Suprapubic skin (tissue), 4 donors: ENCODE data around the gene SH3GL2. TPM values are rescaled to one million over a fixed set of nuclear protein-coding genes. Genes with fewer than 3 reads are reported as not detected.

Source experiments
- DNase-seq, 2 donors: peaks; one replicate each; pipeline ENCODE4 v3.0.0-alpha.2; 2019; ENCODE audit warnings: low spot score in 2 of 2
- H3K27ac ChIP-seq: fragments of 200-600 bp; sonication (generic); one replicate; pipeline ENCODE4 v1.5.1; 2019
- H3K27me3 ChIP-seq: fragments of 200-600 bp; sonication (generic); one replicate; pipeline ENCODE4 v1.5.1; 2019
- H3K36me3 ChIP-seq: fragments of 200-600 bp; sonication (generic); one replicate; pipeline ENCODE4 v1.5.1; 2019
- H3K4me1 ChIP-seq: fragments of 200-600 bp; sonication (generic); one replicate; pipeline ENCODE4 v1.5.1; 2019
- H3K4me3 ChIP-seq: fragments of 200-600 bp; sonication (generic); one replicate; pipeline ENCODE4 v1.5.1; 2019; ENCODE audit warnings: mild to moderate bottlenecking
- H3K9me3 ChIP-seq: fragments of 200-600 bp; sonication (generic); one replicate; pipeline ENCODE4 v1.5.1; 2019
- CTCF ChIP-seq, 2 donors: fragments of 200-600 bp in 1 of 2; fragments of 450-650 bp in 1 of 2; sonication (generic) in 1 of 2; IDR thresholded peaks; one replicate each; pipeline ENCODE4 v1.5.1; 2016 to 2019; ENCODE audit warnings: antibody characterized with exemption in 2 of 2, mild to moderate bottlenecking in 1 of 2, moderate library complexity in 1 of 2
- EP300 ChIP-seq: sonication (generic); formaldehyde crosslinking; IDR thresholded peaks from one replicate; pipeline ENCODE4 v1.6.1; 2017; ENCODE audit warnings: antibody characterized with exemption
- POLR2A ChIP-seq, 2 donors: fragments of 450-650 bp; IDR thresholded peaks; one replicate each; pipeline ENCODE4 v1.6.1; 2017; ENCODE audit warnings: antibody characterized with exemption in 2 of 2, mild to moderate bottlenecking in 2 of 2, moderate library complexity in 2 of 2
- POLR2AphosphoS5 ChIP-seq, 3 donors: sonication (generic); formaldehyde crosslinking; IDR thresholded peaks; one replicate each; pipeline ENCODE4 v1.6.1; 2017; ENCODE audit warnings: antibody characterized with exemption in 3 of 3
- WGBS: methylation state at CpG from one replicate; pipeline ENCODE4 v1.1.5; 2018; 5-methylcytosine and 5-hydroxymethylcytosine counted together
- total RNA-seq, 4 donors: library from RNA; depleted of rRNA; stranded (reverse); fragments of >200 nt; gene quantifications; one replicate each; pipeline ENCODE4 v1.1.0, GENCODE V29; 2016

Gene SH3GL2
- not detected for total RNA-seq

DNA sequence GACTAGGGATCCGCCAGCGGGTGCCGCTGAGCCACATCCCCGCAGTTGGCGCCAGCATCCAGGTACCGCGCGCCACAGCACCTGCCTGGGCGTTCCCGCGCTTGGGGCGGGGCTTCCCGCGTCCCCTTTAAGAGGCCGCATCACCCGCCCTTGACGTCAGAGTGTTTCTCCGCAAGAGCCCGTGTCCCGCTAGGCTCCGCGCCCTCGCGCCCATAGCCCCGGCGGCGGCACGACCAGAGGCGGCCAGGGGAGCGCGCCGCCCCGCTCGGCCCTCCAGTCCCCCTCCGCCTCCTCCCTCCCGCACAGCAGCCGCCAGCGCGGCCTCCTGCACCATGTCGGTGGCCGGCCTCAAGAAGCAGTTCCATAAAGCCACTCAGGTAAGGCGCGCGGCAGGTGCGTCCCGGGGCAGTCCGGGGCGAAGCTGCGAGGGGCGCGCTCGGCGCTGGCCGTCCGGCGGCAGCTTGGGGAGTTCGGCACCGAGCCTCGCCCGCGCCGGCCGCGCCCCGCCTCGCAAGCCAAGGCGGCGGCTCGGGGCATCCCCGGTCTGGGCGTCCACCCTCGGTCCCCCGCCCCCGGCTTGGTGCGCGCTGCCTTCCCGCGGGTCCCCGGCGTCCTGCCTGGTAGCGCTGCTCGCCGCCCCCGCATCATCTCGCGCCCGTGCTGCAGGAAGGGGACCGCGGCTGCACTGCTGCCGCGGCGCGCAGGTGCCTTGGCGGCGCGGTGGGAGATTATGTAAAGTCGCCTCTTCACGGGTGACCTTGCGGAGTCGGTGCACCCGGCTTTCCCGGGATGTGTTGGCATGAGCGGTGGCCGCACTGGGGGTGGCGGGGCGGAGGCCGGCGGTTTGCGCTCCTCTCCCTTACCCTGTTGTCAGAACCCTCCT, at the start of gene SH3GL2:
TSS of gene SH3GL2 (plus strand) at position 156 of the 883 bp plus-strand sequence.
- H3K27ac ChIP-seq: no peak within 1 kb of the TSS
- peak within 1 kb of the TSS; percentile 58 for H3K4me3 ChIP-seq
- peaks cover 15% of the 10 kb centered on the region for H3K4me1 ChIP-seq
- no peaks in the 10 kb centered on the region for H3K9me3 ChIP-seq
- WGBS: 4% methylated on average over 10 of the region's 109 CpGs
- TF ChIP-seq CTCF (IDR thresholded peaks at IDR 0.05) (no peak), EP300 (no peak), POLR2A (IDR thresholded peaks at IDR 0.05) (no peak), POLR2AphosphoS5 (IDR thresholded peaks at IDR 0.05) (no peak)
- peaks cover 52% of the 10 kb centered on the region for H3K27me3 ChIP-seq
- DNase-seq: no peak
- no peaks in the 10 kb centered on the region for H3K36me3 ChIP-seq

DNA sequence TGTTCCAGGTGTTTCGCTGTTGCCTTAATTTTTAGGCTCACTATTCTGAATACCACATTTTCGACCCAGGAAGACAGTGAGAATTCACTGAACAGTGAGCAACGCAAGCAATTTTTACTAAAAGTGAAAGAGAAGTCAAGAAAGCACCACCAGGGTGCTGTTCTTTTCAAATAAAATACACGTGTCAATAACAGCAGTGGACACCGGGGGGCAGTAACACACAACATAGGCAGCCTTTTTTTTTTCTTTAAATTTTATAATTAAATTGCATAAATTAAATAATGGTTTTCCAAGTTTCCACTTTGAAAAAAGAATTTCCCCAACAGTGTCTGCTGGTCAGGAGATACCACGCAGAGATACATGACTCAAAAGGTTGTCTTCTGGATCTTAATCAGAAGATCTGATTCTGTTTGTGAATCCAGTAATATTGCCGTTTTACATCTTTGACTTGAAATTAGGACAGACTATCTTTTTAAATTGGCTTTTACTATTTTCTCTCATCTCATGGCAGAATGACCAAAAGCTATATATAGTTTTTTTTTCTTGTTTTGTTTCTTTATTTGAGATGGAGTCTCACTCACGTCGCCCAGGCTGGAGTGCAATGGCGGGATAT, 47.1 kb upstream of the SH3GL2 start:
- H3K27me3 ChIP-seq: no peaks in the 10 kb centered on the region
- H3K27ac ChIP-seq: no peak overlapping the region
- H3K4me3 ChIP-seq: no peak overlapping the region
- H3K4me1 ChIP-seq: no peaks in the 10 kb centered on the region
- no peaks in the 10 kb centered on the region for H3K36me3 ChIP-seq
- no peak for DNase-seq
- H3K9me3 ChIP-seq: no peaks in the 10 kb centered on the region
- TF ChIP-seq CTCF (IDR thresholded peaks at IDR 0.05): peak in 1 of 2 donors; percentile 33
- TF ChIP-seq POLR2AphosphoS5 (IDR thresholded peaks at IDR 0.05): no peak
- no peak for TF ChIP-seq EP300
- no peak for TF ChIP-seq POLR2A (IDR thresholded peaks at IDR 0.05)
- WGBS: 48% methylated on average over 10 of the region's 10 CpGs

DNA sequence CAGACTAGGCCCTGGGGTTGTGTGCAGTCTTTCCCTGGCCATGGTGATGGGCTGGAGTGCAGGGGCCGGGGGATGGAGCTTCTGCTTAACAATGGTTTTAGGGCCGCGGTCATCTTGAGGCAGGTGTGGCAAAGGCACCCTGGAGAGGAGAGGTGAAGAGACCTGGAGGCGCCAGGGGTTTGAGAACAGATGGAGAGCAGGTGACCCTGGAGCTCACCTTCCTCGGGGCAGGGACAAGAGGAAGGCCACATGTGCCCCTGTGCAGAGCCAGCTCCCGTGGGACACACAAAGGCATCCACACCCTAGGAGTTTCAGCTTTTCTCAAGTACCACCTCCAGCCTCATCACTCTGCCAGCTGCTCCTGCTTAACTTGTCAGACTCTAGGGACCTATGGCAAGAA, 46.4 kb upstream of the SH3GL2 start:
- Histone ChIP-seq H3K9me3 (no peaks in the 10 kb centered on the region), H3K27me3 (no peaks in the 10 kb centered on the region), H3K4me3 (no peak overlapping the region), H3K27ac (no peak overlapping the region), H3K36me3 (no peaks in the 10 kb centered on the region), H3K4me1 (no peaks in the 10 kb centered on the region)
- whole genome bisulfite sequencing: 81% methylated on average over 6 of the region's 6 CpGs
- TF ChIP-seq POLR2AphosphoS5 (IDR thresholded peaks at IDR 0.05) (no peak), EP300 (no peak), CTCF (IDR thresholded peaks at IDR 0.05) (no peak), POLR2A (IDR thresholded peaks at IDR 0.05) (no peak)
- no peak for DNase-seq

- no peak for DNase-seq
- no peaks in the 10 kb centered on the region for H3K27me3 ChIP-seq
- 81% methylated on average over 3 of the region's 3 CpGs for WGBS
- H3K36me3 ChIP-seq: no peaks in the 10 kb centered on the region
- H3K9me3 ChIP-seq: no peaks in the 10 kb centered on the region
- no peak overlapping the region for H3K4me3 ChIP-seq
- no peaks in the 10 kb centered on the region for H3K4me1 ChIP-seq
- no peak for TF ChIP-seq CTCF (IDR thresholded peaks at IDR 0.05)
- no peak for TF ChIP-seq POLR2AphosphoS5 (IDR thresholded peaks at IDR 0.05)
- TF ChIP-seq POLR2A (IDR thresholded peaks at IDR 0.05): no peak
- no peak for TF ChIP-seq EP300
- no peak overlapping the region for H3K27ac ChIP-seq
These were observed 43.7 kb upstream of the SH3GL2 start for GRCh38 chr9:17535176-17535575.

GRCh38 chr9:17536027-17536426, 42.8 kb upstream of the SH3GL2 start:
- Histone ChIP-seq H3K36me3 (no peaks in the 10 kb centered on the region), H3K4me3 (no peak overlapping the region), H3K4me1 (no peaks in the 10 kb centered on the region), H3K27ac (no peak overlapping the region), H3K9me3 (no peaks in the 10 kb centered on the region), H3K27me3 (no peaks in the 10 kb centered on the region)
- WGBS: 83% methylated on average over 7 of the region's 7 CpGs
- no peak for TF ChIP-seq POLR2AphosphoS5 (IDR thresholded peaks at IDR 0.05)
- TF ChIP-seq CTCF (IDR thresholded peaks at IDR 0.05): no peak
- no peak for TF ChIP-seq EP300
- TF ChIP-seq POLR2A (IDR thresholded peaks at IDR 0.05): no peak
- no peak for DNase-seq
